Measurements from ENCODE around the gene TCP11. TPM values are rescaled to one million over a fixed set of nuclear protein-coding genes. Genes with fewer than 3 reads are reported as not detected.

The TCP11 gene
- total RNA-seq, 4 donors from 2014 or later, result 1.8 TPM; not detected in 3

GRCh38 chr6:35082733-35083403 is 58.3 kb downstream of the TCP11 start:
- Histone ChIP-seq H3K36me3 (no peaks in the 10 kb centered on the region), H3K9me3 (no peaks in the 10 kb centered on the region), H3K27me3 (no peaks in the 10 kb centered on the region), H3K4me1 (no peaks in the 10 kb centered on the region), H3K27ac (no peak overlapping the region), H3K4me3 (no peak overlapping the region)
- intact Hi-C loops (cut with DNase I; ENCODE audit: low total_unique reads), result no loop called here
- DNase-seq, result peak in 1 of 2 donors; percentile 6
- TF ChIP-seq POLR2A (IDR thresholded peaks at IDR 0.05) (no peak), CTCF (IDR thresholded peaks at IDR 0.05) (no peak)

- no peaks in the 10 kb centered on the region for H3K4me1 ChIP-seq
- H3K4me3 ChIP-seq, result no peak overlapping the region
- TF ChIP-seq CTCF (IDR thresholded peaks at IDR 0.05) (no peak), POLR2A (IDR thresholded peaks at IDR 0.05) (no peak)
- no peaks in the 10 kb centered on the region for H3K36me3 ChIP-seq
- no peaks in the 10 kb centered on the region for H3K27me3 ChIP-seq
- peak in 1 of 2 donors; percentile 11 for DNase-seq
- H3K9me3 ChIP-seq, result no peaks in the 10 kb centered on the region
- intact Hi-C loops (cut with DNase I; ENCODE audit: low total_unique reads), result no loop called here
- no peak overlapping the region for H3K27ac ChIP-seq
Measured at GRCh38 chr6:35082046-35082732, 59.0 kb downstream of the TCP11 start.

- no peaks in the 10 kb centered on the region for H3K27me3 ChIP-seq
- H3K4me1 ChIP-seq, result no peaks in the 10 kb centered on the region
- H3K27ac ChIP-seq, result no peak overlapping the region
- peak in 1 of 2 donors; percentile 10 for DNase-seq
- no peak overlapping the region for H3K4me3 ChIP-seq
- no peaks in the 10 kb centered on the region for H3K36me3 ChIP-seq
- no peak for TF ChIP-seq CTCF (IDR thresholded peaks at IDR 0.05)
- intact Hi-C loops (cut with DNase I; ENCODE audit: low total_unique reads), result no loop called here
- H3K9me3 ChIP-seq, result no peaks in the 10 kb centered on the region
Measured at GRCh38 chr6:35081426-35081851, 59.7 kb downstream of the TCP11 start.

- no peaks in the 10 kb centered on the region for H3K36me3 ChIP-seq
- DNase-seq, result peak; percentile 11 to 12
- TF ChIP-seq POLR2A (IDR thresholded peaks at IDR 0.05) (no peak), CTCF (IDR thresholded peaks at IDR 0.05) (no peak)
- H3K27me3 ChIP-seq, result no peaks in the 10 kb centered on the region
- no peaks in the 10 kb centered on the region for H3K4me1 ChIP-seq
- H3K27ac ChIP-seq, result no peak overlapping the region
- no peaks in the 10 kb centered on the region for H3K9me3 ChIP-seq
- intact Hi-C loops (cut with DNase I; ENCODE audit: low total_unique reads), result no loop called here
- no peak overlapping the region for H3K4me3 ChIP-seq
Measured at GRCh38 chr6:35080821-35081425, 60.2 kb downstream of the TCP11 start.
